HG02970 (cell line): Measurements from ENCODE around the gene MUC22.
"Not testable (repeated sequence)": the region's sequence is repeated elsewhere in the genome, so short reads cannot be mapped to it uniquely, and the experiment has no call there.

ENCODE experiments used
- ATAC-seq: cut with Tn5 transposase; IDR thresholded peaks from one replicate; pipeline ENCODE4 v1.9.1; 2021; ENCODE audit warnings: mild to moderate bottlenecking, moderate library complexity, moderate number of reproducible peaks; ENCODE audit not compliant: unreplicated experiment, low FRiP score

Gene MUC22

DNA sequence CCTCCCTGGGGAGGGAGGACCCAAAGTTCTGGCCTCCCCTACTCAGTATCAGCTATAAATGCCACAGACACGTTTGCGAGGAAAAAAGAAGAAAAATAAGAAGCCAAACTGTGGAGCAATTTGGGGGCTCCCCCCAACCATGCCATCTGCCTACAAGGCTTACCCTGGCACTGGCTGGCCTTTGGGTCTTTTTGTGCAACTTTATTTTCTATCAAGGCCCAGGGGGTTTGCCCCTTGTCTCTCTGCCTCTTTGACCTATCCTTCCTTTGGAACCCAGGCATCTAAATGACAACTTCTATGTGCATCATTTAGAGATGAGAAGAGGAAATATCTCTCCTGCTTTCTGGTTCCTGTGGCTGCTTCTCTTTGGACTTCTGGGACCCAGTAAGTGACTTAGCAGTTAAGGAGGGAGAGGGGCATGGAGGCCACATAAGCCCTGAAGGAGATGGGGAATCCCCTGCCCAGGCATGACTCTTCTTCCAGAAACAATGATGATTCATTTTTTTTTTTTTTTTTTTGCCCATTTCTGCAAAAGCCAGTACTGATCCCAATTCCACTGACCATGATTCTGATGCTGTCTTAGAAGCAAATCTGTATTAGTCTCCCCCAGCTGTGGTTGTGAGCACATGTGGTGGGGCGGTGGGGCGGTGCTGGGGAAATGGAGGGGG is at the start of gene MUC22:
Gene MUC22 (plus strand): TSS at position 82 of the 668 bp plus-strand sequence. CDS start 233 bp downstream, at position 315.
- no peak for ATAC-seq

DNA sequence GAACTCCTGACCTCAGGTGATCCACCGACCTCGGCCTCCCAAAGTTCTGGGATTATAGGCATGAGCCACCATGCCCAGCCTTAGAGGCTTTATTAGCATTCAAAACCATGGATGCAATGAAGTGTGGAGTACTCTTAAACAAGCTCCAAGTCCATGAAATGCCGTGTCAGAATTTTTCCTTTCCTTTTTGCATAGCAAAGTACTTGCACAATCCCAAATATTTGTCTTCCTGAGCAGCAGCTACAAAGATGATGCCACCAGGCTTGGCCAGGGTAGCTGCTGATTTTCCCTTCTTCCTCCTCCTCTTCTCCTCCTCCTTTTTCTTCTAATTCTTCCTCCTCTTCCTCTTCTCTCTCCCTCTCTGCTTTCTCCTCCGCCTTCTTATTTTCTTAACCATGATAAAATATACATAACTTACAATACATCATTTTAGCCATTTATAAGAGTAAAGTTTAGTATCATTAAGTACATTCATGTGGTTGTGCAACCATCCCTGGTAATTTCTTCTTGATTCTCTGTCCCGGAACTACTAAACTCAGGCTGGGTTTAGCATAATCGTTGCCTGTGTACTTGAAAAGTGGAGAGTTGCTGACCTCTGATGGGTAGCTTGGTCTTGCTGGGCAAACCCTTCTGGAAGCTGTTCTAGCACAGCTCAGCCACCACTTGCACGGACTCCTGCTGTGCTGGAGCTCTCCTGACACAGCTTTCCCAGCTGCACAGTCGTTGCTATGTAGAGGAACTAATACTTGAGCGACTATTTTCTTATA is 49.2 kb upstream of the MUC22 start:
- no peak for ATAC-seq

DNA sequence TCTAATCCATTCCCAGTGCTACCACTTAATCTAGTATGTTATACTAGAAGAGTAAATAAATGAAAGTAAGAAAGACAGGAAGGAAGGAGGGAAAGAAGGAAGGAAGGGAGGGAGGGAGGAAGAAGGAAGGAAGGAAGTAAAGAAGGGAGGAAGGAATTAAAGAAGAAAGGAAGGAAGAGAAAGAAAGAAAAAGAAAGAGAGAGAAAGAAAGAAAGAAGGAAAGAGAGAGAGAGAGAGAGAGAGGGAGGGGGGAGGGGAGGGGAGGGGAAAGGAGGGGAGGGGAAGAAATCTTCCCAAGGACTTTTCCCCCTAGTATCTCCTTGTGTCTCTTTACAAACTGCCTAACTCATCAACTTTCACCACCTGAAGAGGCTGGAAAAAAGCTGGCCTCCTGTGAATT is 47.6 kb upstream of the MUC22 start:
- no peak for ATAC-seq

DNA sequence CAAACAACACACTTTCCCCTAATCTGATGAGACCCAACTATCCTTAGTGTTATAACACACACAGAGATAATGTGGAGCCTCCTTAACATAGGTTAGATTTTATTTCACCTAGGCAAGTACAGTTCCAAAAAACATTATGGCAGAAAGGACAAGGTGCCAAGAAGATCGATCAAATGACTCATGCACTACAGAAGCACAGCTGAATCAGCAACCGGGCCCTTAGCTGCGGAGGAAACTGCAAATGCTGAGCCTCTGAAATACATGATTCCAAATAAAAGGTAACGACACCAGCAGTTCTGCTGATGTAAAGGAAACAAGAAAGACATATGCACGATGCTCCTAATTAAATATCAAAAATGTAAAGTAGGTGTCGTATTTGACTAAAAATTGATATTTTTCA is 46.6 kb upstream of the MUC22 start:
- ATAC-seq: no peak

DNA sequence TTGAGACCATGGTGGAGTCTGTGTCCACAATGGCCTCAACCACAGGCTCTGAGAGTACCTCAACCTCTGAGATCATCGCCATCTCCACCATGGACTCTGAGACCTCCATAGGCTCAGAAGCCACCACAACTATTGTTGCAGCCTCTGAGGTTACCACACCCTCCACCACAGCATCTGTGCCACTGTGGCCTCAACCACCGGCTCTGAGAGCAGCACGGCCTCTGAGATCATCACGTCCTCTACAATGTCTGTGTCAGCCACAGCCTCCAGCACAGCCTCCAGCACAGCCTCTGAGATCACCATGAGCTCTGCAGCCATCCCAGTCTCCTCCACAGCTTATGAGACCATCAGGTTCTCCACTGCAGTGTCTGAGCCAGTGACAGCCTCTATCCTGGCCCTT is 46.2 kb upstream of the MUC22 start:
- no peak for ATAC-seq

DNA sequence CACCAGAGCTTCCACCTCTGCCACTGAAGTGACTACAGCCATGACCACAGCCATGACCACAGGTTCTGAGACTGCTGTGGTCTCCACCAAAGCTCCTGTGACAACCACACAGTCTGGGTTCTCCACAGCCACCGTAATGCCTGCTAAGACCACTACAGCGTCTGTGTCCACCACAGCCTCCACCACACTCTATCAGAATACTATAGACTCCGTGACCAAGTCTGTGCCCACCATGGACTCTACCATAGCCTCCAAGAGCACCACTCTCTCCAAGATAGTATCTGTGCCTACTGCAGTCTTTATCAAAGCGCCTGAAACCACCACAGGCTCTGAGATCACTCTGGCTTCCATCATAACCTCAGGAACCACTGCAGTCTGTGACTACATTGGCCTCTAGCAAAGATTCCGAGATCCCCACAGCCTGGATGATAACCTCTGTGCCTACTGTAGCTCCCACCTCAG is 45.1 kb upstream of the MUC22 start:
- ATAC-seq: no peak

DNA sequence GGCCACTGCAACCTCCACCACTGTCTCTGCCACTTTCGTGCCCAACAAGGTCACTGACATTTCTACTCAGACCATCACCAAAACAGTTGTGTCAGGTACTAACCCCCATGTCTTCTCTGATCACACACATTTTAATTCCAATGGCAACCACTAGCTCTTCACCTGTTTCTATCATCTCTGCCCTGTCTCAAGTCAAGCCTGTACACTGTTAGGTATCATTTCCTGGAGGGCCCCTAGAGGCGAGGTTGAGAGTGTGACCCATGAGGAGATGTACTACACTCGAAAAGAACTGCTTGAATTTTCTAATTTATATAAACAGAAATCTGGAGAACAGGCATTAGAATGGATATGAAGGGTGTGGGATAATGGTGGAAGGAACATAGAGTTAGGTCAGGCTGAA is 44.1 kb upstream of the MUC22 start:
- no peak for ATAC-seq

DNA sequence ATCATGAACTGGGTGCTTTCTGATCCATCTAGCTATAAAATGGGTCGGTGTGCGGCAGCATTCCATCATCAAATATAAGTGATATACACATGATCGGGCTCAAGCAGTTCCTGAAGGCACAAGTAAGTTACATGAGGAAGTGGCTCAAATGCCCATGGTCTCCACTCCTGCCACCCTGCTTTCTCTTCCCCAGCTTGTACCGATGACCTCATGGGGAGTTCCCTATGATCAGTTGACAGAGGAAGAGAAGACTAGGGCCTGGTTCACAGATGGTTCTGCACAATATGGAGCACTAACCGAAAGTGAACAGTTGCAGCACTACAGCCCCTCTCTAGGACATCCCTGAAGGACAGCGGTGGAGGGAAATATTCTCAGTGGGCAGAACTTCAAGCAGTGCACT is 41.1 kb upstream of the MUC22 start:
- ATAC-seq: not testable (repeated sequence)

DNA sequence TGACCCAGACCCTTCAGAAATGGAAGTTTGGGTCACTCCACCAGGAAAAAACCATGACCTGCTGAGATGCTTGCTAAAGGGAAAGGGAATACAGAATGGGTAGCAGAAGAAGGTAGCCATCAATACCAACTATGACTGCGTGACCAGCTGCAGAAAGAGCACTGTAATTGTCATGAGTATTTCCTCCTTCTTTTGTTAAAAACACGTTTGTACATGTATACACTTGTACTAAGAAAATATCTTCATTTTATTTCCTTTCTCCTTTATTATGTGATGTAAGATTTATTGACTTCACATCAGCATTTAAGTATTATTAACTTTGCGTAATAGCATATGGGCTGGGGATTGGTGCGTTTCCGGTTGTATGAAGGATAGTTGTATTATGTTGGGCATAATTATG is 39.3 kb upstream of the MUC22 start:
- ATAC-seq: no peak

DNA sequence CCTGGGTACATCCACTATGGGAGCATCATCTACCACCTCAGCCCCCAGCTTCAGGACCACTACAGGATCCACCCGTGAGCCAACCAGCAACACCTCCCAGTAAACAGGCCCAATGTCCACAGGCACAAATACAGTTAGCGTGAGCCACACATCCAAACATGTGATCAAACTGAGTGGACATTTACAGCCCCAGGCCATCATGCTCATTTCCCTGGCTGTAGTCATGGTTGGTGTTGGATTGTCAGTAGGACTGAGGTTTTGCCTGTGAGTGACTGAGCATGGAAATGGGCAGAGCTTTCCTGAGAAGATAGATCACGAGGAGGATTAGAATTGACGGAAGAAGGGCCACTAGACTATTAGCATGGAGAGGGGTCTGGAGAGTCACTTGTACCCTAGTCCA is 37.5 kb upstream of the MUC22 start:
- ATAC-seq: no peak

DNA sequence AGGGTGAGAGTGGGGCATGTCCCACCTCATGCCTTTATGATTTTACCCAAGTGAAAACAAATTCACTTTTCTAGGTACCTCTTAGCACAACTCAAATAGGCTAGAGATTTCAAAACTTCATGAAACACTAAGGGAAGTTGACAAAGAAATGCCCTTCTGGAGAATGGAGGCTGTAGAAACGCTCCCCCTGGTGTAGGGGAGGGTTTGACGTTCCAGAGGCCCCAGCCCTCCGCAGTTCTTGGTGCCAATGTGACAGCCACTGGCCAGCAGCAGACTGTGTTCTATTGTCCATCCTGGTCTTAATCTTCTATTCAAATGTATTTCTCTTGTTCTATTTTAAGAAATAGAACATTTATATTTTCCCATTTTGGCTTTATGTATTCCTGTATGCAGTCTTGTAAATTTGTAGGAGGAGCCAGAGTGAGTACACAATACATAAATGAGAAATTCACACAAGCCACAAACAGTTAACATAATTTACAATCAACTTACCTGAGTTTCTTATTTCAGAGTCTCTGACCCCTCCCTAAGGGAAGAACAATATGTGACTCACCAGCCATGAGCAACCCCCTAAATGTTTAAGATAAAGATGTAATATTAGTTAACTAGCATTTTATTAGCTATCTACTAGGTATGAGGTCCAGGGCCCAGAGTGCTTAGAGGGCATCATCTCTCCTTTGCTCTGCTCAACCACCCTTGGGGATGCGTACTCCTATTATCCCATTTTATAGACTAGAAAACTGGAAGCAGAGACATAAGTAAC is 35.6 kb upstream of the MUC22 start:
- ATAC-seq: no peak

DNA sequence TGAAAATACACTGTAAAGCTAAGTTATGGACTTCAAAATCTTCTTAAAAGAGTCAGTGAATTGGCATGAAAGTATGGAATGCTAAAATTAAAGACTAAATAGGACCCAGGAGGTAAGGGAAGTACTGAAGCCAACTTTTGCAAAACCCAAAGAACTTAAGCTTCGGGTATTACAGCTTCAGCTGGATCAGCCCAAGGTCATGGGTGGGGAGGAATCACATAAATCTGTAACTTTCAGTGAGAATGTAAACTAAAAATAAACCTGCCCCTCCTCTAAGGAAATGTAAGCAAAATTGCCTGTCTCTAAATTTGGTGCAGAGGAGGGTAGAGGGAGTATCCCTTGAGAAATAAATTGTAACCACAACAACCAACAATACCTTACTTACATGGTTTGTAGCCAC is 31.1 kb upstream of the MUC22 start:
- no peak for ATAC-seq

DNA sequence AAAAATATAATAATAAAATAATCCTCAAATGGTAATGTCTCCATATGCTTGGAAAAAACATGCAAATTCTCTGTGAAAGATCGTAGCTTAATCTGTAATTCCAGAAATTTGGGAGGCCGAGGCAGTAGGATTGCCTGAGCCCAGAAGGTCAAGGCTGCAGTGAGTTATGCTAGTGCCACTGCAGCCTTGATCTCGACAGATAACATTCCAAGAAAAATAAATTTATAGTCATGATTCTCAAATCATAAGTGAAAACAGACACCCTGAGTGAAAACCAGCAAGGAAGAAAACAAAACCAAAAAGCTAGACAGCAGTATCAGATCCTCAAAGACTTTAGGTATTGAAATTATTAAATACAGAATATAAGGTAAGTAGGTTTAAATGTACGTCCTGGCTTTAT is 30.6 kb upstream of the MUC22 start:
- no peak for ATAC-seq

DNA sequence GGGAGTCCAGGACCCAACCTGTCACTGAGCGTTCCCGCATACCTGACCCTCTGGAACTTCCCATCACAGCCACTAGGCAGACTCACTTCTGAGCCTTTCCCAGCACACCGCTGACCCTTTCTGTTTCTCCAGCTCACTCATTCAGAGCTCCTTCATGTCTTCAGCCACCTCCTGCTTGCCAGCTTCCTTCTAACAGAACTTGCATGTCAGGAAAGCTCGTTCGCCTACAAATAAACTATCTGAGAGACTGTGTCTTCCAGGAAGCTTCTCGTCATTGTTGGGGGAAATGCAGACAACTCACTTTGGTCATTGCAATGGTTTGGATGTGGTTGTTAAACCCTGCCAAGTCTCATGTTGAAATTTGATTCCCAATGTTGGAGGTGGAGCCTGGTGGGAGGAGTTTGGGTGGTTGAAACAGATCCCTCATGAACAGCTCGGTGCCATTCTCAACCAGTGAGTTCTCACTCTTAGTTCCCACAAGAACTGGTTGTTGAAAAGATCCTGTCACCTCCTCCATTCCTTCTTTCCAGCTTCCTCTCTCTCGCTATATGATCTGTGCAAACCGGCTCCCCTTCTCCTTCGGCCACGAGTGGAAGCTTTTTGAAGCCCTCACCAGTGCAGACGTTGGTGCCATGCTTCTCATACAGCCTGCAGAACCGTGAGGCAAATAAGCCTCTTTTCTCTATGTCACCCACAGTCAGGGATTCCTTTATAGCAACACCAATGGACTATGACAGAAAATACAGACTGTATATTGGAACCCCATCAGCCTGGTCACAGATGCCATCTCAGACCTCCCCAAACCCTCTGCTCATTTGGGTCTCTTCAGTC is 28.1 kb upstream of the MUC22 start:
- no peak for ATAC-seq

DNA sequence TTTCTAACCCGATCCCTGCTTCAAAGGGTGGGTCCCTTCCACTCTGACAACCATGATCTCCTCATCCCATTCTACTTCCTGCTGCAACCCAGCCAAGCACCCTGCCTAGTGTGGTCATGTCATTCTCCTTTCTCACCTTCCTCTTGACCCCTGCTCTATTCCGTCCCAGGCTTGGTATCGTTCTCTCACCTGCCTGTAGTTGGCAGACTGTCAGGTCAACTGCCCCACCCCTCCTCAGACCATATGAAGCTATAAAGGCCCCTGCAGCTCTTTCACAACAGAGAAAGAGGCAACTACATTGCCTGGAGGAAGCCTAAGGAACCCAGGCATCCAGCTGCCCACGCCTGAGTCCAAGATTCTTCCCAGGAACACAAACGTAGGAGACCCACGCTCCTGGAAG is 26.8 kb upstream of the MUC22 start, which contains the start of gene MUC21:
Gene MUC21 (plus strand): TSS at position 280 of the 400 bp plus-strand sequence. CDS start 241 bp downstream, outside the sequence.
- ATAC-seq: no peak

DNA sequence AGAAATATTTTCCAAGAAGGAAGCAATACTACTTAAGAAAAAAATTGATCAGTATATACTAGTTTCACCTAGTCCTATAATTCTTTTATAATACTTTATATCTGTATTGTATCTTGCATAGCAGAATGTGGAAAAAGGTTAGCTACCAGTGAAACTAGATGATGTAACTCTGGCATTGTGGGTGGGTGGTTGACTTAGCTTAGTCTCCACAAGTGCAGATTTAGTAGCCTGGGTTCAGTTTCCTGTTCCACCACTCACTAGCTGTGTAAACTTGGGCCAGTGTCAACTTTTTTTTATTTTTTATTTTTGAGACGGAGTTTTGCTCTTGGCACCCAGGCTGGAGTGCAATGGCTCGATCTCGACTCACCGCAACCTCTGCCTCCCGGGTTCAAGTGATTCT is 24.8 kb upstream of the MUC22 start:
- no peak for ATAC-seq

DNA sequence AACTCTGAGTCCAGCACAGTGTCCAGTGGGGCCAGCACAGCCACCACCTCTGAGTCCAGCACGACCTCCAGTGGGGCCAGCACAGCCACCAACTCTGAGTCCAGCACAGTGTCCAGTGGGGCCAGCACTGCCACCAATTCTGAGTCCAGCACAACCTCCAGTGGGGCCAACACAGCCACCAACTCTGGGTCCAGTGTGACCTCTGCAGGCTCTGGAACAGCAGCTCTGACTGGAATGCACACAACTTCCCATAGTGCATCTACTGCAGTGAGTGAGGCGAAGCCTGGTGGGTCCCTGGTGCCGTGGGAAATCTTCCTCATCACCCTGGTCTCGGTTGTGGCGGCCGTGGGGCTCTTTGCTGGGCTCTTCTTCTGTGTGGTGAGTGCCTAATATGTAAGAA is 23.0 kb upstream of the MUC22 start:
- ATAC-seq: no peak

DNA sequence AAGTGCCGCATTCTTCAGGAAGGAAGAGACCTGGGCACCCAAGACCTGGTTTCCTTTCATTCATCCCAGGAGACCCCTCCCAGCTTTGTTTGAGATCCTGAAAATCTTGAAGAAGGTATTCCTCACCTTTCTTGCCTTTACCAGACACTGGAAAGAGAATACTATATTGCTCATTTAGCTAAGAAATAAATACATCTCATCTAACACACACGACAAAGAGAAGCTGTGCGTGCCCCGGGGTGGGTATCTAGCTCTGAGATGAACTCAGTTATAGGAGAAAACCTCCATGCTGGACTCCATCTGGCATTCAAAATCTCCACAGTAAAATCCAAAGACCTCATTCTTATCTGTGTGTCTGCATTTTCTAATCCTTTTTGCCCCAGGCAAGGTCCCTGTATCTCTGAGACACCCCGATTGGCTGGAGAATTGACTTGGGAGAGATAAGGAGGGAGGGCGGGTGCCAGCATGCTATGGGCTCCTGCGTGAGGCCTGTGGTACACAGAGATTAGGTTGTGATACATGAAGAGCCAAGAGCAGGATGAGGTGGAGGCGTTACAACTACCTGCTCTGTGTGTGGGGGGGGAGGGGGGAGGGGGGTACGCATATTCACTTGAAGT is 22.0 kb upstream of the MUC22 start:
- ATAC-seq: no peak

DNA sequence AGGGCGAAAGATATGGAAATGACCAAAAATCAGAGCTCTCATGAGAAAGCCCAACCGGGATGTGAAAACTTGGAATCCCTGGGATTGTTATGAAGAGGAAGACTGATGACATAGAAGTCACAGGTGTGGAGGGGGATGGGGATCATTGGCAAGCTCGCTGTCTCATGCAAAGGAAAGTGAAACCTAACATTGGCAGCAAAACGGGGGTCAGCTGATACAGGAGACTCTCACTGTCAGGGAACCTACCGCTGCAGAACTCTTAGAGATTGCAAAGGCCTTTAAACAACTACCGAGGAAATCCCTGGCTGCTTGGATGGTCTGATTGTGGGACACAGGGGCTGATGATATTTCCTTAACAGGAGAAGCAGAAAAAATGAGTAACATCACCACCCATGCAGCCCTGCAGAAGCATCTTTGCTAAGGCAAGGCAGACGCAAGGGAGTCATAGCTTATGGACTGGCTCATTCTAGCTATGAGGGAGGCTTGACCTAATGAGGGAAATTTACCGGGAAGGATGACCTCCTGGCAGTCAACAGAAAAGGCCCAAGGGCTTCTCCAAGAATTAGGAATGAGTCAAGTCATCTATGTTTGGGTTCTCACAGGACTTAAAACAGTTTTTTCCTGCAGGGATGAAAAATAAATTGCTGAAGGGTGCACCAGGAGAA is 19.7 kb upstream of the MUC22 start:
- no peak for ATAC-seq
